HG02840 (cell line): ENCODE measurements around the gene MYH7.
"Not testable (repeated sequence)": the region's sequence is repeated elsewhere in the genome, so short reads cannot be mapped to it uniquely, and the experiment has no call there.

ENCODE experiments used
- ATAC-seq: cut with Tn5 transposase; IDR thresholded peaks from one replicate; pipeline ENCODE4 v1.9.1; 2021; ENCODE audit warnings: mild to moderate bottlenecking, moderate library complexity, moderate number of reproducible peaks; ENCODE audit not compliant: unreplicated experiment, low FRiP score

Gene MYH7

GRCh38 chr14:23432102-23432925 is 3.1 kb downstream of the MYH7 start:
- ATAC-seq, result no peak

- ATAC-seq, result no peak
These were observed 4.0 kb downstream of the MYH7 start for GRCh38 chr14:23431486-23431885.

- ATAC-seq, result no peak
These were observed 4.8 kb downstream of the MYH7 start for GRCh38 chr14:23430723-23431085.

- no peak for ATAC-seq
These were observed 5.3 kb downstream of the MYH7 start for GRCh38 chr14:23430016-23430722.

GRCh38 chr14:23428686-23429495 is 6.6 kb downstream of the MYH7 start:
- ATAC-seq, result no peak

GRCh38 chr14:23425798-23426197 is 9.7 kb downstream of the MYH7 start:
- ATAC-seq, result not testable (repeated sequence)

- ATAC-seq, result no peak
These were observed 10.3 kb downstream of the MYH7 start for GRCh38 chr14:23425169-23425568.

- no peak for ATAC-seq
These were observed 11.8 kb downstream of the MYH7 start for GRCh38 chr14:23423657-23424056.

- no peak for ATAC-seq
These were observed 13.9 kb downstream of the MYH7 start for GRCh38 chr14:23421594-23421993.

GRCh38 chr14:23419646-23420045 is 15.8 kb downstream of the MYH7 start:
- ATAC-seq, result not testable (repeated sequence)

- no peak for ATAC-seq
These were observed 17.4 kb downstream of the MYH7 start for GRCh38 chr14:23418021-23418420.

GRCh38 chr14:23417269-23417668 is 18.2 kb downstream of the MYH7 start:
- ATAC-seq, result not testable (repeated sequence)

GRCh38 chr14:23416801-23417200 is 18.7 kb downstream of the MYH7 start:
- no peak for ATAC-seq

- no peak for ATAC-seq
These were observed 19.4 kb downstream of the MYH7 start for GRCh38 chr14:23415821-23416778.

- no peak for ATAC-seq
These were observed 20.3 kb downstream of the MYH7 start for GRCh38 chr14:23414906-23415820.

- no peak for ATAC-seq
These were observed 21.2 kb downstream of the MYH7 start for GRCh38 chr14:23414254-23414653.

- no peak for ATAC-seq
These were observed 21.8 kb downstream of the MYH7 start for GRCh38 chr14:23413681-23414080.

GRCh38 chr14:23411563-23412525 is 23.6 kb downstream of the MYH7 start:
- ATAC-seq, result no peak
